GM21360 (cell line): ENCODE measurements around the gene ITGA3.

Experiments used
- ATAC-seq: cut with Tn5 transposase; IDR thresholded peaks from one replicate; pipeline ENCODE4 v1.9.1; 2021; ENCODE audit warnings: mild to moderate bottlenecking, moderate library complexity; ENCODE audit not compliant: unreplicated experiment

Gene ITGA3

DNA sequence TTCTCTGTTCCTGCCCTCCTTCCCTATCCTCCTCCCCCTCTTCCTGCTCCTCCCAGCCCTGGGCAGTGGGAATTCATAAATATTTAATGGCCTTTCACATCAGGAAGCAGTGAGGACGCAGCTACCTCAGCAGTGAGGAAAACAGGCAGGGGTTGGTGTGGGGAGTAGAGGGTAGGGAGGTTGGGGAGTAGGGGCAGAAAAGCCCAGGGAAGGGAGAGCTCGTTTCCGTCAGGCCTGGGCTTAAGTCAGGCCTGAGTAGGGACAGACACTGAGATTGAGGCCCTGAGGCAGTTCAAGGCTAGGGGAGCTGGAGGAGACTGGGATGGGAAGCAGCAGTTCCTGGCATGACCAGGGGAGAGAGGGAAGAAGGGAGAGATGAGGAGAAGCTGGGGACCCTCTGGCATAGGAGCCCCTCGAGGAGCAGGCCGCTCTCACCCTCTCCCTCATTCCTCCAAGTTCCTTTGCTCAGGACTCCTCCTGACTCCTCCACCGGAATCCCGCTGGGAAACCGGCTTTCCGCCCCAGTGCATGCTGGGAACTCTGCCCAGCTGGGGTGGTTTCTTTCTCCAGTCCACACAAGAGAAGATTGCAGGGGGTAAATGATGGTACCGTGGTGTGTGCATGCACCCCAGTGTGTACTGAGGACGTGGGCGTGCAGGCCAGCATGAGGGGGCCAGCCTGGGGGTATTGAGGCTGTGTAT, 67.9 kb downstream of the ITGA3 start:
- ATAC-seq = no peak

- ATAC-seq = no peak
Measured at GRCh38 chr17:50125420-50125997, 69.6 kb downstream of the ITGA3 start.

DNA sequence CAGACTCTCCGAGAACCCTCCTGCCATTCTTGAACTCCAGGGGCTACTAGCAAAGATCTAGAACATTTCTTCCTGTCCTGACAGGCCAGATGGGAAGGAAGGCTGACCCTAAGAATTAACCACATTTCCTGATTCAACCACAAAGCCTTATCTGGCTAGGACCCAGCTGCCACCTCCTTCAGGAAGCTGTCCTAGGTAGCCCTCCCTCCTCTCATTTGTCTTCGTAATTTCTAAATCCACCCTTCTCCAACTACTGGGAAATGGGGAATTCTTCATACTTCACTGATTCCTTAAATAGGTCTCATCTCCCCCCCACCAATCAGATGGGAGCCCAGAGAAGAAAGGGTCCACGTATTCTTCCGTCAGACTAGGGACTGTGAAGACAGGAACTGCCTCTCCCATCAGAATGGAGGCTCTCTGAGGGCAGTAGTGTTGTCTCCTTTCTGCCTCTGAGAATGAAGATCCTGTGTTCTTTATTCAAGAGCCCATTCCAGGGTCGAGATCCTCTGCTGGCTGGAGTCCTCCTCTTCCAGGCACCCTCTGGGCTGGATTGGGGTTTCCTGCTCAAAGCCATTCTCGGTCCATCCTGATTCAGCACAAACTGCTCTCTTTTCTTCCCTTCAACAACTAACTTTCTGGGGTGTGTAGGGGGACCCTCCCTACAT, 71.9 kb downstream of the ITGA3 start:
- no peak for ATAC-seq

- no peak for ATAC-seq
Measured at GRCh38 chr17:50128441-50129352, 72.8 kb downstream of the ITGA3 start.

- ATAC-seq = no peak
Measured at GRCh38 chr17:50129353-50129727, 73.4 kb downstream of the ITGA3 start.

- ATAC-seq = no peak
Measured at GRCh38 chr17:50129728-50130558, 74.0 kb downstream of the ITGA3 start, which contains the start of gene SAMD14. Gene SAMD14 (minus strand): TSS chr17:50130160. CDS start chr17:50124959, 5,201 bp downstream.

- ATAC-seq = no peak
Measured at GRCh38 chr17:50130559-50131305, 74.8 kb downstream of the ITGA3 start.

DNA sequence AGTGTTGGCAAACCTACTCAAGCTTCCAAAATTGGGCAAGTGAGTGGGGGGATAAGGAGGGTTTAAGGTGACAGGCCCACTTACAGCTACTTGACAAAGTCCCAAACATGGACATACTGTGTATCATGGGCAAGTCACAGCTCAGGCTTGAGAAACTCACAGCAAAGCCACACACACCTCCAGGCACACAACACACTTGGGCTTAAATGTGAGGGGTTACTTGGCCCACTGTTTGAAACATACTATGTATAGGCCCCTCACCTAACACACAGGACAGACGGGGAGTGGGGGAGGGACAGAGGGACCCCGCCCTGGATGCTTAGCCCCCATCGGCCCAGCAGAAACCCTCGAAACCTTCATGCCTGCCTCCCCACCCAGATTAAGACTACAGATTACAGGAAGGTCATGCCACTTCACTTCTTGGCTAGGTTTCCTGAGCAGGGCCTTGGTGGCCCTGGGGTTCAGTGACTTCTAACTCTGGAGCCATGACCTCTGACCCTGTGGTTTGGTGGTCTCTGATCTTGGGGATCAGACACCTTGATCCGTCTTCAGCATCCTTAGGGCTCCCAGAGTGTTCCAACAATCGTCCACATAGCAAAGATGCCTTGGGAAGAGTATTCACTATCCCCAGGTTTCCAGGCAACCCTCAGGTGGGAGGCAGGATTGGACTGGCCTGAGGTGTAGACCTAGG, 76.3 kb downstream of the ITGA3 start:
- ATAC-seq = no peak

DNA sequence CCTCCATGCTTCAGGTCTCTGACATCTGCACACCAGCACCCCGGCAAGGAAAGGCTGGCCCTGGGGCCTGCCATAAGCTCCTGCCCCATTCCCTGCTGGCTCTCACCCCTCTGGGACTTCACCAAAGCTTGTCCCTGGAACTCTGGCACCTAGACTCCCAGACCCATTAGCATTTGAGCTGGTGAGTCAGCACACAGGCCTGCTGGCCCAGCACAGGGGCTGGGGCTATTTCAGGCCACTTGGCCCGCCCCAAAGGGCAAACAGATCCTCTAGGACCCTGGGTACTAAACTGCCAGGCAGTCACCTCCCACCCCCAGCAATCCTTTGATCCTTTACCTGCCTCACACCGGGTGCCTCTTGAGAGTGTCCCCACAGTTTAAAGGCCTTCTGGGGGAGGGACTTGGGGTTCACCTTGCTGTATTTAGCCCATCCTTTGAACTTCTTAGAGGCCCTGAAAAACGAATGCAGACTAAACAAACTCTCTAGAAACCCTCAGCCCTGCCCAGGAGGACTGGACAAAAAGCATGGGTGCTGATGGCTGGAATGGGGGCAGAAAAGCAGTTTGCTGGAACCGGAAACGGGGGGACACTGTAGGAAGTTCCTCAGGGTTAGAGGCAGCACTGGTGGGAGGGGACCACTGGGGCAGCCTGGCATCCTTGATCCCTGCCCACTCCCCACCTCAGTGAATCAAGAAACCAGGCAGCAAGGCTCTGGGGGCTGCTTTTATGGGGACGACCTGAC, 77.3 kb downstream of the ITGA3 start:
- ATAC-seq = no peak

- no peak for ATAC-seq
Measured at GRCh38 chr17:50133769-50134099, 77.8 kb downstream of the ITGA3 start.

DNA sequence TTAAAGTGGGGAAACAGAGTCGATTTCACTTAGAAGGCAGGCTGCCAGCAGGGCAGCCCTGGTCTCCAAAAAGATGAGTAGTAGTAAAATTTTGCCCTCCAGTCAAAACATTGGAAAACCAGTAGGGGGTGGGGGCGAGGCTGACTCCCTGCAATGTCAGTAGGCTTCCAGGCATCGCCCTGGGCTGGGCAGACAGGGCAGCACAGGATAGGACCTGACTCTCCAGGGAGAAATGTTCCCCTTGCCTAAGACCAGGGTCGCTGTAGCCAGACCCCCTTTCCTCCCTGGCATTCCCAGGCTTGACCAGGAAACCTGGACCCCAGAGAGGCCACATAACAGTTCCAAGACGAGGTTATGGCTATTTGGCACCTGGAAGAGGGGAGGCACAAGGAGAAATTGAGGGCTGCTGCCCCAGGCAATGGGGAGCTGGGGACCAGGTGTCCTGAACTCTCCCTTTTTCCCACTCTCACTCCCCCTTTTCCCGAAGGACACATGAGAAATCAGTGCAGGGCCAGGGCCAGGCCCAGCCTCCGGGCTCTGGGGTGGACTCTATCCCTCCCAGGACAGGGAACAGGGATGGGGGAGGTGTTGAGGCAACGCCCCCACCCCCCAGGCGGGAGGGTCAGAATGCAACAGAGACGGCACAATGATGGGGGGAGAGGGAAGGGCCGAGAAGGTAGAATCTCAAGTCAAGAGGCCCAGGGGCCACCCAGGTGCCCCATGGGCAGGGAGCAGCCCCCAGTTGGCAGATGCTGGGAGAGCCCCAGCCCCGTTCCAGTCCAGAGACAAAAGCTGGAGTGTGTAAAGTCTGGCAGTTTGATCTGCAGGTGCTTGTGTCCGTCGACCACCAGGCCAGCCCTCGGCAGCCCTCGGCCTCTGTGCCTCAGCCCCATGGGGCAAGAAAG, 78.5 kb downstream of the ITGA3 start:
- ATAC-seq = no peak

DNA sequence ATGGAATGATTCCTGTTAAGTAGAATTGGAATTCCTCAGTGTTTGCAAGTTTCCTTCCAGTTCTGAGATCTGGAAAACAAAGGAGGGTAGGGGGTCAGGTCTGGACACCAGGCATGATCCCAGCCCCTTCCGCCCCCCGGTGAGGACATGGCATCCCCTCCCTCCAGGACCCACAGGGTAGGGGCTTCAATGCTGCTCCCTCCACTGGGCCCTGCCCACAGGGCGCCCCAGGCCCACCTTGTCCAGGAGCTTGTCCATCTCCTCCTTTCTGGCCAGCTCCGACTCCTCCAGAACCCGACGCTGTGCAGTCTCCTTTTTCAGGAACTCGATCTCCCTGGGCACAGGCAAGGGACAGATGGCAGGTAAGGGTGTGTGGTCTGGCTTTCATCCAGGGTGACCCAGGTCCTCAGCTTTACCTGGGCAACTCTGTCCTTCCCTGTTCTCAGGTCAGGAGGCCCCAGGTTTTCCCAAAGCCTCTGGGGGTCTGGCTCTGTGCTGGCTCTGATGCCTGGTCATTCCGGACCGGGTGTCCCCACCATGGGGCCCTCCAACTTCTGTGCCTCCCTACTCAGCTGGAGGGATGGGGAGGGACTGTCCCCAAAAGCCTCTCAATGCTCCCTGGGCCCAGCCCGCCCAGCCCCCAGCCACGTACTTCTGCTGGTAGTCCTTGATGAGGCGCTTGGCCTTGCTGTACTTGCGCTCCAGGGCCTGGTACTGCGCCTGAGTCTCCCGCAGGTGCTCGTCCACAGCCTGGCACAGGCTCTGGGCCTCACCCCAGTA, 79.6 kb downstream of the ITGA3 start:
- no peak for ATAC-seq

DNA sequence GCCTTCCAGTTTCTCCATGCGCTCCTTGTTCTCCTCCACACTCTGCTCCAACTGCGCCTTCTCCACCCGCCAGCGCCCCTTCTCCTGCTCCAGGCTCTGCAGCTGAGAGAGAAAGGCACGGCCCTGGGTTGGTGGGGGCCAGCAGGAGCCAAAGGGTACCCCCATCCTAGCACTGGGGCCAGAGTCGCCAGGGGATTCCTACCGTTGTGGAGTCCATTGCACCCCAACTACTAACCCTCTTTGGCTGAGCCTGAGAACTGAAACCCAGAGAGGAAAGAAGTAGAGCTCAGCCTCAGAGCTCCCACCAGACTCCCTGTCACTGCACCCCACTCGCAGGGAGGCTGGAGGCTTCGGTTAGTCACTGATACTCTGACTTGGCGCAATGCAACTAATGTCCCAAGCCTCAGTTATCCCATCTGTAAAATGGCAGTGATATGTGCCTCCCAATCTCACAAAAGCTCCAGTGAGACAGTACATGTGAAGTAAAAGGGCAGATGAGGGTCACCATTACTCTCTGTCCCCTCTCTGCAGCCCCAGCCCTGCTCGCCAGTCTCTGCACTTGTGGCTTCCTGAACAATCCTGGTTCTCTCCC, 80.3 kb downstream of the ITGA3 start:
- no peak for ATAC-seq

DNA sequence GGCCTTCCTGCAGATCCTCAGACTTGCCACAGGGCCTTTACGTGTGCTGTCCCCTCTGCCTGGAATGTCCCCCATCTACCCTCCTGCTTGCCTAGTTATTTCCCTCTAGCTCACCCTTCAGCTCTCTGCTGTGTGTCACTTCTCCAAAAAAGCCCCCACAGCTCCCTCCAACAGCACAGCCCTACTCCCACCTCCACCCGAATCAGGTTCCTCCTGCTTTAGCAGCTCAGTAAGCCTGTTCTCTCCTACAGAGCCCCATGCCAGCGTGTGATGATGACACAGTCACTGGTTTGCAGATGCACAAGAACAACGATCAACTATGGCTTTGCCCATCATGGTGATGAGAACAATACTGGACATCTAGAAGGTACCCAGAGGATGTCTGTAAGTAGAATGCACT, 81.1 kb downstream of the ITGA3 start:
- no peak for ATAC-seq

DNA sequence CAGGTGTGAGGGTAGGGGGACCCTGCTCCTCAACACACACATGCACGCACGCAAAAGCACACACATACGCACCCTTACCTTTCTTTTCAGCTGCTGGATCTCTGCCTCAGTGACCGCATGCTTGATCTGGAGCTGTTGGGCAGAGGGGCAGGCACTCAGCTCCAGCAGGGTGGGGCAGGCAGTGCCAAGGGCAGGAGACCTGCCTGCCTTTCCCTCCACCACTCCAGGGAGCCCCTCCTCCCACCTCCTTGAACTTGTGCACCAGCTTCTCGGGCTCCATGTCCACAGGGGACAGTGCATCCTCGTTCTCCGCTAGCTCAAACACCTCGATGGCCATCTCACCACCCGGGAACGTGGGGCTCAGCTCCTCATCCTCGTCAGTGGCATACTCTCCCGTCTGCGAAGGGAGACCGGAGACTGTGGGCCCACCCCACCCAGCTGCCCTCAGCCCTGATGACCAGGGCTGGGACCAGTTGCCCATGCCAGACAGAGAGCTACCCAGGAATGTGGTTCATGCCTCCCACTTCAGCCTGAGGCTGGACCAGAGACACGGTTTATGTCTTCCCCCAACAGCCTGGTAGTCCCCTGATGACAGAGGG, 83.4 kb downstream of the ITGA3 start:
- ATAC-seq = no peak
